Activated naive CD4-positive, alpha-beta T cell treated with anti-CD3 and anti-CD28 coated beads, Interleukin-2, amount 50 U/mL, for 16 hours (primary cell): ENCODE results near the gene B4GALNT1.
"Not testable (repeated sequence)": the region's sequence is repeated elsewhere in the genome, so short reads cannot be mapped to it uniquely, and the experiment has no call there.

Source experiments
- DNase-seq: peaks from one replicate; pipeline ENCODE4 v3.0.0-alpha.2; 2020

B4GALNT1 gene

DNA sequence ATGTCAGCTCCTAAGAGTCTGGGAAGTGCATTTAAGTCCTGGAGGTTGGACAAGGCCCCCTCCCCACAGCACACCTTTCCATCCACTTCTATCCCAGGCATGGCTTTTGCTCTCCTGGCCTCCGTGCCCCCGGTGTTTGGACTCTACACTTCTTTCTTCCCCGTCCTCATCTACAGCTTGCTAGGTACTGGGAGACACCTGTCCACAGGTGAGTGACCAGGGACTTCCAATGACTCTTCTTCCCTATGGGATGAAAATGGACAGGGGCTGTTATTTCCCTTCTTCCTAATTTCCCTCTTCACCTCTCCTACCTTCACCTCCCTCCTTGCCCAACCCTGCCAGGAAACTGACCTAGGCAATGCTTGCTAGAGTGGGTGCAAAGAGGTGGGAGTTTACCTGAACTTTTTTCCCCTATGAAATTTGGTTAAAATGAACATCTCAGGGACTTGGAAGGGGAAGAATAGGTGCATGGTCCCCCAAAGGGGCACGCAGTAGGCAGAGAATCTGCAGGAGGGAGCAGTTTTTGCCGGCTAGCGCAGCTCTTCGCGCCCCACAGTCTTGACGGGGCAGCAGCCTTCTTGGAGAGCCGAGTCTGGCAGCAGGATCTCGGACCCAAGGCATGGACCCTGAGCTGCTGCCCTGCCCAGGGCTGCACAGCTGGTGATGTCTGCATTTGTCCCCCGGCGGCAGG lies 12.6 kb downstream of the B4GALNT1 start:
- DNase-seq, result no peak

DNA sequence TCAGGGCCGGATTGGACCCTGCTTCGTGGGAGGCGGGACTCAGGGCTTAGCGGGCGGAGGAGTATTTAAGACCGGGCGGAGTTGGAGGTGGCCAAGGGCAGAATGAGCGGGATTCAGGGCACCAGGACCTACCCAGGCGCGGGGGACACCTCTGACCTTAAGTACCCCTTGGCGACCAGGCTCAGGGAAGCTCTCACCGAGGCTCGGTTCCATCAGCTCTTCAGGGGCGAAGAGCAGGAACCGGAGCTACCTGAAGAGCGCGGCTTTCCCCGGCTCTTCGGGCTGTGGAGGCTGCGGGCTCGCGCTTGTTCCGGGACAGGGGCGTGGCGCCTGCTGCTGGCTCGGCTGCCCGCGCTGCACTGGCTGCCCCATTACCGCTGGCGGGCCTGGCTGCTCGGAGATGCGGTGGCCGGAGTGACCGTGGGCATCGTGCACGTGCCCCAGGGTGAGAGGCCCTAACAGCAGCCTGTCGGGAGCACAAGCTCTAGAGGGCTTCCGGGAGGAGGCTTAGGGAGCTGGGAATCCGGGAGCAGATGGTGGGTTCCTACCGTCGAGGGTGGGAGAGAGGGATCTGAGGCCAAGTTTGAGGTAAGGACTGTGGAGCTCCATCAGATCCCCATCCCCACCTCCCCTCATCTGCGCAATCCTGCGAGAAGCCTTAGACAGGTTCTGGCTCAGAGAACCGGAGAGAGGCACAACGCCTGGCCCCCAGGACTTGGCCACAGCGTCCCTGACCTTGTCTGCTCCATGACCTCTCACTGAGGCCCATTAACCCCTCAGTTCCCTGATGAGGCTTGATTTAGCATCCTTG lies 13.4 kb downstream of the B4GALNT1 start:
- DNase-seq, result peak; percentile 34

DNA sequence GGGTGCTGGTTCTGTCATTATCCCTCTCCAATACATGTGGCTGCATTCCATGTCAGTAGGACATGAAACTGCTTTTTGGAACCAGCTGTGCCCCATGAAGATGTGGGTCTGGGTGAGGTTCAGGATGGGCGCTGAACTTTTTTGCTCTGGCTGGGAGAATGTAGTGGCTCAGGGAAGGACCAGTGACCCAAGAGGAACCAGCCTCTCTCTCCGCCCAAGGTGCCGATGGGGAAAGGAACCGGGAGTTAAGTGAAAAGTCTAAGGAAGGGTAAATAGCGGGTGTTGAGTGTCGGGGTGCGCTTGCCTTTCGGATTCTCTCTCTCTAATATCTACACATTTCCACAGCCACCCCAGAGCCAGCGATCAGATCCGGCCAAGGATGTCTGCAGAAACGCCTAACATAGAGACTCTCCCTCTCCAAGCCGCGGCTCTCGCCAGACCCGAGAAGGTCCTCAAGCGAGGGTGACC lies 14.0 kb downstream of the B4GALNT1 start:
- DNase-seq, result no peak

DNA sequence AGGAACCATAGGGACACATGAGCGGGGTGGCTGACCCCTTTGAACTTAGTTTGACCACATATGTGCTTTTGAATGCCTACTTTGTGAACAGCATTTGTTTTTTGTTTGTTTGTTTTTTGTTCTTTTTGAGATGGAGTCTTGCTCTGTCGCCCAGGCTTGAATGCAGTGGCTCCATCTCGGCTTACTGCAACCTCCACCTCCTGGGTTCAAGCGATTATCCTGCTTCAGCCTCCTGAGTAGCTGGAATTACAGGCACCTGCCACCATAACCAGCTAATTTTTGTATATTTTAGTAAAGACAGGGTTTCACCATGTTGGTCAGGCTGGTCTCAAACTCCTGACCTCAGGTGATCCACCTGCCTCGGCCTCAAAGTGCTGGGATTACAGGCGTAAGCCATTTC lies 14.6 kb downstream of the B4GALNT1 start:
- DNase-seq, result not testable (repeated sequence)

DNA sequence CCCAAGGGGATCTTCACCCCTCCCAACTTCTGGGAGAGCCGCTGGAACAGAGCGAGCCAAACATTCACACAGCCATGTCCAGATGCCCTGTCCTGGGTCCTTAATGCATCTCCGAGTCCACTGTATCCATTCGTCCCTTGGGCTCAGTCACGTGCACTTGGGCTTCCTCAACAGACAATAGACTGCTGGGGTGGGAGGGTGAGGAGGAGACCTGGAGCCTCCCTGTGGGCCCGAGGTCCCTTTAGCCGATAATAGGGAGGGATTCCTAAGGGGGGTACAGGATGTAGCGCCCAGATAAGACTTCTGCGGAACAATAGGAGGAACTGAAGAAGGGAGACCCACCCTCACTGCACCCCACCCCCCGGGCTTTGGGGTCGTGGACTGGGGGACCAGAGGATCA lies 15.1 kb downstream of the B4GALNT1 start:
- DNase-seq, result no peak

DNA sequence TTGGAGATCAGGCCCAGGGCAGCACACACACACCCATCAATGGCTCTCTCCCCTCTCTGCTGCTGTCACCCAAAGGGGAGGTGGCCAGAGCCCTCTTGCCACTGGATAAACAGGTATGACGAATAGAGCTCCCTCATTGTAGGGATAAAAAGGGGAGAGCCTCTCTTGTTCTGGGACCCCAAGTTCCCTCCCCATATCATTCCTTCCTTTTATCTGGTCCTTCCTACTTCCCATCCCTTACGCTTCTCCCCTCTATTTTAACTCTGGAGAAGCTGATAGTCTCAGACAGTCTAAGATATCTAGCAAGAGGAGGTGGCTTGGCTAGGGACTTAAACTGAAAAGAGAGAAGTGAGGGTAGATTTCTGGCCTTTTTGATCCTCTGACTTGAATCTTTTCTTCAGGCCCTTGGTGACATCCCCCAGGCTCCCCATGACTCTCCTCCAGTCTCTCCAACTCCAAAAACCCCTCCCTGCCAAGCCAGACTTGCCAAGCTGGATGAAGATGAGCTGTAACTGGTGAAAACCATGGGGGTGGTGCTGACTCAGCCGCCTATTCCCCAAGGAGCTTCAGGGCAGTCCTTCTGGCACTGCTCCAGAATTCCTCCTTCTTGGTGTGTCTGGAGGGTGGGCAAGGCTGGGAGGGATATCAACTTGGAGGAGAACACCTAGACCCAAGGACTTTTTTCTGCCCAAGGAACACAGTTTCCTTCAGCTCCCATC lies 16.5 kb downstream of the B4GALNT1 start:
- DNase-seq, result no peak

DNA sequence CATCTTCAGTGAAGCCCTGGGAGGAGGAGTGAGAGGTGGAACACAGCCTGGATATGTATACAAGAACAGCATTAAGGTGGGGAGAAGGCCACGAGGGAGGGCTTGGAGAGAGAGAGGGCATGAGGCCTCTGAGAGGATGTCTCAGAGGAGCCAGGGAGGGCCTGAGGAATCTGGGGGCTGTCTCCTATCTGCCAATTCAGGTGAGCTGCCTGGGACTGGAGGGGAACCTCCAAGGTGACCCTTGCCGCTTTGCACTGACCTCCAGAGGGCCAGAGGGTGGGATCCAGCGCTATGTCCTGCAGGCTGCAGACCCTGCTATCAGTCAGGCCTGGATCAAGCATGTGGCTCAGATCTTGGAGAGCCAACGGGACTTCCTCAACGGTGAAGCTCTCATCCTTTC lies 17.4 kb downstream of the B4GALNT1 start:
- DNase-seq, result no peak

DNA sequence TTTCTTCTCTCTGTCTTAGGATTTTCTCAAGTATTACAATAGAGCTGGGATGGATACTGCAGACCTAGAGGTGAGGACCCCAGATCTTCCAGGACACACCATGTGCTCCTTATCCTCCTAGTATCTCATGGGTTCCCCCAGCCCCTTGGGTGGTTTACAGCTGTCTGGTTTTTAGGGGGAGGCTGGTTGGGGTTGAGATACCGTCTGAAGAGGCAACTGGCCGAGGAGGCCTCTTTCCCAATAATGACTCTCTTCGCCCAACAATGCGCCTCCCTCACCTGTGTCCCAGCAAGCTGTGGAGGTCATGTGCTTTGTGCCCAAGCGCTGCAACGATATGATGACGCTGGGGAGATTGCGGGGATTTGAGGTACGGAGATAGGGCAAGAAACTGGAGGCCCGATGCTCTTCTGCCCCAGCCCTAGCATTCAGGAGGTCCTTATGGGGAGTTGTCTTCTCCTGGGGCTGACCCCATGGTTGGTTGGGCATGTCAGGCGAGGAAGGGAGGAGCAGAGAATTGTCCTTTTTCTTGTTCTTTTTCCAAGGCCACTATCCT lies 18.0 kb downstream of the B4GALNT1 start:
- no peak for DNase-seq

DNA sequence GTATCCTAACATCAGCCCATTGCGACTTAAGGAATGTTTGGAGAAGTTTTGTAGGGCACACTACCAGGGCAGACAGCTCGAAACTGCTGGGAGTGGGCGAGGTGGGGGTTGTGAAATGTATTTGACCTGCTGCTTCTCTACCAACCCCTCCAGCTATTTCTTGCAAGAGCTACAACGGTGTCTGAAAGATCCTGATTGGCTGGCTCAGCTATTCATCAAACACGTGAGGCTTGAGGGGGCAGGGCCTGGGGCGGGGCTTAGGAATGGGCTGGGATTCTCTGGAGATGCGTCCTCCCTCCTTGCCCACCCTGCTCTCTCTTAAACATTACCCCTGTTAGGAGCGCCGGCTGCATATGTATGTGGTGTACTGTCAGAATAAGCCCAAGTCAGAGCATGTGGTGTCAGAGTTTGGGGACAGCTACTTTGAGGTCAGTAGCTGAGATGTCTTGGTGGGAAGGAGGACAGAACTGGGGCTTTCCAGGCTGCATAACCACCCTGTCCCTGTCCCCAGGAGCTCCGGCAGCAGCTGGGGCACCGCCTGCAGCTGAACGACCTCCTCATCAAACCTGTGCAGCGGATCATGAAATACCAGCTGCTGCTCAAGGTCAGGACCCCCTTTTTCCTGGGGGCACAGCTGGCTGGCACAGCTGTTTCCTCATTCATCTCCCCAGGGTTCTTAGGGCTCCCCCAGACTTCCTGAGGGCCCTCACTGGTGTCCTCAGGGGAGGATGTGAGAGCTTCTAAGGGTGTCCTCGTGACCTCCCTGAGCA lies 18.6 kb downstream of the B4GALNT1 start:
- no peak for DNase-seq

DNA sequence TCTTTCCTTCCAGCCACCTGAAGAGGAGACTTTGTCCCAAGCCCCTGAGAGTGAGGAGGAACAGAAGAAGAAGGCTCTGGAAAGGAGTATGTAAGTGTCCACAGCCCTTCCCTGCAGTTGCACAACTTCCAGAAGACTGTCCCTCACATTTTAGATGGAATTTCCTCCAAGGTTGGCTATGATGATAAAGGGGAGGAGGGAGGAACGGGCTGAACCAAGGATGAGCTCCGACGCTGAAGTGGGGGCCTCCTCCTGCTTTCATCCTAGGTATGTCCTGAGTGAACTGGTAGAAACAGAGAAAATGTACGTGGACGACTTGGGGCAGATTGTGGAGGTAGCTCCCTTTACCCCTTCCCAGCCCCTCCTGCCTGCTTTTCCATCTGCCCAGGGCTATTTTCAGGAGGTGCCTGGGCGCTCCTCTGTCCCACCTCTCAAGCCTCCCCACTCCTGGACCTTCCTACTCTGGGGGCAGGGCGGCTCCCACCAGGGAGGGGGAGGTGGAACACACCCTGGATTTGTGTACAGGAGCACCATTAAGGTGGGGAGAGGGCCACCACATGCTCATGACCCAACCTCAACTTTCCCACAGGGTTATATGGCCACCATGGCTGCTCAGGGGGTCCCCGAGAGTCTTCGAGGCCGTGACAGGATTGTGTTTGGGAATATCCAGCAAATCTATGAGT lies 19.4 kb downstream of the B4GALNT1 start:
- no peak for DNase-seq

DNA sequence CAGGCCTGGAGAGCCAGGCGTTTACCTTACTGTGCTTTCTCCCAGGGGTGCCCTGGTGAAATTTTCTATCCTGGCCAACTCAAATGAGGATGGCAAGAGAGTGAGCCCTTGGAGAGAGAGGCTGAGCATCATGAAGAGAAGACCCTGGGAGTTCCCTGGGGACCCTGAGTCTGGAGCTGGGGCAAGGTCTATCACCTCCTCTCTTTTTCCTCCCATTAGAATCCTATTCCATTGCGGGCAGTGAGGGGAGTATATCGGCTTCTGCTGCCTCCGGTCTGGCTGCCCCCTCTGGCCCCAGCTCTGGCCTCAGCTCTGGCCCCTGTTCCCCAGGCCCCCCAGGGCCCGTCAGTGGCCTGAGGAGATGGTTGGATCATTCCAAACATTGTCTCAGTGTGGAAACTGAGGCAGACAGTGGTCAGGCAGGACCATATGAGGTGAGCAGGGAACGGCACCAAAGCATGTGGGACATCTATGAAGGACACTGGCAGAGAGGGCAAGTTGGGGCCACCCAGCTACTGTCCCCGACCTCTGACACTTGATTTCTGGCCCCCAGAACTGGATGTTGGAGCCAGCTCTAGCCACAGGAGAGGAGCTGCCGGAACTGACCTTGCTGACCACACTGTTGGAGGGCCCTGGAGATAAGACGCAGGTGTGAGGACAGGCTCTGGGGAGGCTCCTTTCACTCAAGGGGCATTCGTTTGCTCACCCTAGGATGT lies 20.1 kb downstream of the B4GALNT1 start:
- no peak for DNase-seq

DNA sequence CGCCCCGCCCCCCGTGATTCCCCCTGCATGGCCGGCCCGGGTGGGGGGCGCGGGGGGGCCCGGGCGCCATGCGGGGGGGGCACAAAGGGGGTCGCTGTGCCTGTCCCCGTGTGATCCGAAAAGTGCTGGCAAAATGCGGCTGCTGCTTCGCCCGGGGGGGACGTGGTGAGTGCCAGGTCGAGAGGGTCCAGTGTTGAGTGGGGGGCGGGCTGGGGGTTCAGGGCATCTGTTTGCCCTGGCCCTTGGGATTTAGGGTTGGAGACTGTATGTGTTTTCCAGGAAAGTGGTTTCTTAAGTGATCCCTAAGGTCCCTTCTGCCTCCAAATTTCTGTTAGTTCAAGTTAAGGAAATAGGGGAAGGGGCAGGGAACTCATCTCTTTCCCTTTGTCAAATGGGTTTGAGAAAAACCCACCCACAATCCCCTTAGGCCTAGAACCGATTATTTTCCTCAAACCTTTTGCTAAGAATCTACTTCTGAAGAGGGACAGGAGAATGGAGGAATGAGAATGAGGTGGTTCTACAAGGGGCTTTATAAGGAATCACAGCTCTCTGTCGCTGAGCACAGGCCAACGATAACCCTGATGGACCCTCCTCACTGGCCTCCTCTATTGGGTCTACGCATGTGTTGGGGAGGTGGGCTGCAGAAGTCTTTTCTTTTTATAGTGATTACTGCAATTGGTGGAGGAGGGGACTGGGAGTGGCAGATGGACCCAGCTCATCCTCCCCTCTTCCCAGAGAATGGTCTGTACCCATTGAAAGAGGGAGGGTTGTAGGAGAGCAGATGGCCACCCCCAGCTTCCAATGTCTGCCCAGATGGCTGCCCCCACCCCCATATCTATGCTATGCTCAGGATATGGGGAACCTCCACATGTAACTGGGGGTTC lies 20.9 kb downstream of the B4GALNT1 start:
- DNase-seq, result no peak

DNA sequence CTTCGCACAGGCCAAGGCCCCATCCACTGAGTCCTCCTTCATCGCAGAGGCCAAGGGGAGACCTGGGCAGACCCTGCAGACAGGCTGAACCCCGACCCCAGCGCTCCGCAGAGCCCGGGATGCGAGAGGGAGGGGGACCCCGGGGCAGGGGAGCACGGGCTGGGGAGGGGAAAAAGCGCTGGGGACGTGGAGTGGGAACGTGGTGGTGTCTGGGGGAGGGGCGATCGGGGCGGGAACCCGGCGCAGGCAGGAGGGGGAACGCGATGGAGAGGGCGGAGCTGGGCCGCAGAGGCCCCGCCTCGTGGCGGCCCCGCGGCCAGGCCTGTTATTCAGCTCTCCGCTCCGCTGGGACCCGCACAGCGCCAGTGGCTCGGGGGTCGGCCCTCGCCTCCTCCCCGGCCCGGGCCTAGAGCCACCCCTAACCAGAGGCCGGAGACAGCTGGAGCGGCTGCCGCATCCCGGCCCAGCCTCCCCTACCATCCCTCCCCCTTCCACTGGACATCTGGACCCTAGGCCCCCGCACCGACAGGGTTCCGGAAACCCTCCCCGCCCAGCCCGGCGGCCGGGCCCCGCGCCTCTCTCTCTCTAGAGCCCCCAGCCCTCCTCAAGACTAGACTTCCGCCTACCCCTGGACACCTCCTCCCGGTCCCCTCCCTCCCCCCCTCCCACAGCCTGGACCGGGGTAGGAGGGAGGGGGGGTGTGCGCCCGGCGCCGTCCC lies 21.7 kb downstream of the B4GALNT1 start, which contains the start of gene ARHGEF25:
Gene ARHGEF25, plus strand, starts transcription at position 328 of the 719 bp plus-strand sequence. CDS start 460 bp downstream, outside the sequence.
- DNase-seq, result peak; percentile 65

DNA sequence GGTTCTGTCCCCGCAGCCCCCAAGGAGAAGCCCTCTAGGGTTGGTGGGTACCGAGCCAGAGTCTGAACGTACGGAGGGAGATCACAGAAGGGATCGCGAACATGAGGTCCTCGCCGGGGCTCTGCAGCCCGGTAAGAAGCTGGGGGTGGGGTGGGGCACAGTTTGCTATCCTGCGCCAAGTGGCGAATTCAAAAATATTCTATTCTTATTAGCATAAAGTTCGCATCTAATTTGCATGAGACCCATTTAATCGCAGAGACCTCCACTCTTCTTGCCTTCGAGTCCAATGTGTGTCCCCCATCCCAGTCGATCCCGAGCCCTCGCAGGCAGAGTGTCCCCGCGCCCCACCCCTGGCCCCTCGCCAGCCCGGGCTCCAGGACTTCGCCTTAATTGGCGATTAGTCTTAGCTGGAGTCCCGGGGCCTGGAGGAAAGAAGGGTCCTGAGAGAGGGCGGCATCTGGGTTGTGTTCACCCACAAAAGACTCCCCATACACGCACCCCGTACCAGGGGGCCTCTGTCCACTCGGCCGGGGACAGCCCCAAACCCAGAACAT lies 22.4 kb downstream of the B4GALNT1 start:
- no peak for DNase-seq

DNA sequence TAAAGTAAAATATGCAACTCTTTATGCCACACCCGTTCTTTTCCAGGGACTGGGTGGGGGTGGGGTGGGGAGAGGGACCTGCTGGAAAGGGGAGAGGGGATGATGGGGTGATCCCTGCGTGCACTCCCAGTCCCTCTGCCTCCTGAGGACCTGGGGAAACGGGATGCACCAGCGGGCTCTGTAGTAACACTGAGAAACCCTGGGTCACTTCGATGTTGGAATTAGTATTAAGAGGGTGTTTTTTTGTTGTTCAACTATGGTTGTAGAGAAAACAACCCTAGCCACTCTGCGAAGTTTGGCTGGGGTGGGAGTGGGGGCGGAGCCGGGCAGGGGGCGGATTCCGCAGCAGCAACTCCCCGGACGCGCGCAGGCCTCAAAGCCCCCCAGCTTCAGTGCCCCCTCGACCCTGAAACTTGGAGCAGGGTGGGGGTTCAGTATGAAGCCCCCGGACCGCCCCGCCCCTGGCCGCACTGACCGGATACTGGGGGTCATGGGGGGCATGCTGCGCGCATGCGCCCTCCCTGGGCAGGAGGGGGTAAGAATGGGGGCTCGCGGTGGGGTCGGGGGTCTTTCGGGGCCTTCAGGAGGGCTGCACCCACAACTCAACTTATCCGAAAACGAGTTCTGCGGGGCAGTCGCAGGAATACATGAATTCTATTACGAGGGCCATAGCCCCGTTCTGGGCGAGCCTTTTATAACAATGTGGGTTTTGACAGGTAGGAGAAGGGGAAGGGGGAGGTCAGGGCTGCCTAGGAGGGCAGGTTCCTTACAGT lies 23.0 kb downstream of the B4GALNT1 start:
- DNase-seq, result no peak

DNA sequence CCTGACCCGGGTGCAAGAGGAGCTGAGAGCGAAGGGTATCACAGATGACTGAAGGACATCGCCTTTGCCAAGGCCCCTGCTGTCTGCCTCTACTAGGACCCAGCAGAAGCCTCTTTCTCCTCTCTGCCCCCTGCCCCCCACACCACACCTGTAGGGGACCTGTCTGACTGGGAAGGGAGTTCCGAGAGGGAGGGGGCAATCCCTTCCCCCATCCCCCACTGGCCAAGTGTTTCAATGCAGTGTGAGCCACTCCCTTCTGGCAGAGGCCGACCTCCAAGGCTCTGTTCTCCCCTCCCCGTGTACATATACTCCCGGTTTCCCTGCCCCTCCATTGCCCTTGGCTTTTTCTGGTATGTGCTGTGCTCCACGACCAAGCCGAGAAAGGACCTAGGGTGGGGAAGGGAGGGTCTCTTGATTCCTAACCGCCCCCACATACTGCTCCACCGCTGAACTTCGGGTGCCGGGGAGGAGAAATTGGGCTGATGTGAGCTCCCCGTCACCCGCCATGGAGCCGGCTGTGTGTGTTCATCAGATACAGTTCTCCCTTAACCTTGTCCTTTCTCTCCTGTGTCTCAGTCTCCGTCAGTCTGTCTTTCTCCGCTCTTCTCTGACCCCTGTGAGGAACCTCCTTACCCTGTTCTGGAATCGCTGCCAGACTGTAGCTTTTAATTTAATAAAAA lies 23.8 kb downstream of the B4GALNT1 start:
- no peak for DNase-seq

DNA sequence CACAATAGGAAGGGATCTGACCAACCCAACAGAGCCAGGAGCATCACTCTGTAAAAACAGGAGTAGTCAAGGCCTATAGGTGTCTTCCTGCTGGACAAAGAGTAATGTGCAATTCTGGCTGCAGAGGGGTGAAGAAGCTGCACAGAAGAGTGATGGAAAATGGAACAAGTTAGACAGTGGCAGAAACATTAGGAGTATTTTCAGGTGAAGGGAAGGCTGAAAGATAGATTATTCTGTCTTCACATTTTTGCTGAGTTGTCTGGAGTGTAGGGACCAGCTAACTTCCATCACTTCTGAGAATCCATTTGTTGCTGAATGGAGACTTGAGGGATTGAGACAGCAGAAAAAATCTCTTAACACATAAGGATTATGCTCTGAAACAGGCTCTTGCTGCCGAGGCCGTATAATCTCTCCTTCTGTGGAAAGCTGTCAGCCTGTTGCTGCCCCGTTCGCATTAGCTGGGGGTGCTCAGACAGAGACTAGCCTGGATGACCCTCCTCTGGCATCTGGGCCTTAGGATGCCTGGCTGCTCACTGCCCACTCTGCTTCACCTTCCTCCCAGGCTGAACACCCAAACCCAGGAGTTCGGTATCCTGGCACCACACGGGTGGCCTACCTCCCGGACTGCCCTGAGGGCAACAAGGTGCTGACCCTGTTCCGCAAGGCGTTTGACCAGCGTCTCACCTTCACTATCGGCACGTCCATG lies 24.9 kb downstream of the B4GALNT1 start:
- DNase-seq, result no peak
